Activated T-helper 1 cell treated with anti-CD3 and anti-CD28 coated beads, Interleukin-2, amount 50 U/mL, for 16 hours (primary cell): ENCODE results near the gene DAAM1.

Experiments used
- DNase-seq, 2 donors: peaks; one replicate each; pipeline ENCODE4 v3.0.0-alpha.2; 2020; ENCODE audit warnings: low read depth in 1 of 2, low spot score in 1 of 2

Gene DAAM1

GRCh38 chr14:59188461-59189090 is at the start of gene DAAM1:
DAAM1 (plus strand) TSS chr14:59188667; CDS start chr14:59263478, 74,811 bp downstream.
- DNase-seq: peak; percentile 88 to 92

DNA sequence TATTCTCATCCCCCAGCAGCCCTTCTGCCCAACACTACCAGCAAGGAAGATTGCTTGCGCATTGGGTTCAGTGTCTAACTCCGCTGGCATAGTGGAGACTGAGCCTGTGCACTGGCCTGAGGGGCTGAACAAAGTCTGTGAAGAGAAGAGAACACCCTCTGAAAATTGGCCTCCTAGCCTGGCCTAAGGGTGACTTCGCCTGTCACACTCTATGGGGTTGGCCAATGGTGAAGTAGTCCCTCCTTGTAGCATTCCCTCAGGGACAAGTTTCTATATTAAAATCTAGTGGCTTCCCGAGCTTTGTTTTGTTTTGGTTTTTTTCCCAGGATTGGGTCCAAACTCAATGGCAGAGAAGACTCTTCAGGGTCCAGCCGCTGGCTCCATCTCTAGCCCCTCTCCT is 49.1 kb upstream of the DAAM1 start:
- no peak for DNase-seq

- DNase-seq: no peak
These were observed 48.2 kb upstream of the DAAM1 start for GRCh38 chr14:59140106-59140843.

GRCh38 chr14:59146484-59146883 is 42.0 kb upstream of the DAAM1 start:
- no peak for DNase-seq

DNA sequence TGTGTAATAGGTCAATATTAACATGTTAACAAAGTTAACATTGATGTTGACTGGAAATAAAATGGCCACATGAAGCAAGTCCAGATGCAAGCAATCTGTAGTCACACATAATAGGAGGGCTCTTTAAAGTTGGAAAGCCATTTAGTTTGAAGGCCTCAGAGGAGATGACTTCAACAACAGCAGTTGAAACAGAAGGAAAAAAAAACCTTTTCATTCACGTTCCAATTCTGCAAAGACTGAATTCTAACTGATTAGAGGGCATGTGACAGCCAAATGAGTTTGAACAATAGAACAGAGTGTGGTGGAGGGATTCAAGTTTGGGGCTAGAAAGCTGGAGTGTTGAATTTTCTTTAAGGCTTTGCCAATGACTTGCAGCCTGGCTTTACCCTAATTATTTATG is 41.5 kb upstream of the DAAM1 start:
- DNase-seq: no peak

- DNase-seq: no peak
These were observed 40.0 kb upstream of the DAAM1 start for GRCh38 chr14:59148334-59148900.

DNA sequence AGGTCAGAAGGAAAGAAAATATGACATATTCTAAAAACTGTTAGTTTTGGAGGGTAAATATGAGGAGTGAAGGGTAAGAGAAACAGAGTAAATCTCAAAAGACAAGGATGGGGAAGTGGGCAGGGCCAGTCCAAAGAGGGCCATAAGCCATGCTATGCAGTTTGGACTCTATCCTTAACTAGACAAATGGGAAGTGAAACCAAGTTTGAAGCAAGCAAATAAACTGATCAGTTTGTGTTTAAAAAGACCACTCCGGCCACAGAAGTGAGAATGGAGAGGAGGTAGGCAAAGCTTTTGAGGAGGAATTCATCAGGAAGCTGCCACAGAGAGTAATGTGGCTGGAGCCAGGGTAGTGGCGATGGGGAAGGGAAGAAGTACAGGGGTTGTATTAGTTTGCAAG is 37.5 kb upstream of the DAAM1 start:
- DNase-seq: no peak

DNA sequence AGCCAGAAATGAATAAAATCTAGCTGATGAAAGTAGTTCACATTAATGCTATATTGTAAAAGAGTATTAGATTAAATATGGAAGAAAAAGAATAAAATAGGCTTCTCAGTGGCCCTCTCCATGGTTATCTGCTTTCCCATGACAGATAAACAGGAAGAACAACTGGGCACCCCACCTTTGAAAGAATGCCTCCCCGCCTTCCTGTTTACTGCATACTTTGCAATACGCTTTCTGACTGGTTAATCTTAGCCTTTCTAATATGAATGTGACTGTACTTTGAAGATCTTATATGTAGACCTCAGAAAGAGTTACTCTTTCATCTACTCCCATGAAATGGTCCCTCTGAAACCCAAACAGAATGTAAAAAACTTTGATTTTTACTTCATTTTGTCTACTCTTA is 34.1 kb upstream of the DAAM1 start:
- no peak for DNase-seq

DNA sequence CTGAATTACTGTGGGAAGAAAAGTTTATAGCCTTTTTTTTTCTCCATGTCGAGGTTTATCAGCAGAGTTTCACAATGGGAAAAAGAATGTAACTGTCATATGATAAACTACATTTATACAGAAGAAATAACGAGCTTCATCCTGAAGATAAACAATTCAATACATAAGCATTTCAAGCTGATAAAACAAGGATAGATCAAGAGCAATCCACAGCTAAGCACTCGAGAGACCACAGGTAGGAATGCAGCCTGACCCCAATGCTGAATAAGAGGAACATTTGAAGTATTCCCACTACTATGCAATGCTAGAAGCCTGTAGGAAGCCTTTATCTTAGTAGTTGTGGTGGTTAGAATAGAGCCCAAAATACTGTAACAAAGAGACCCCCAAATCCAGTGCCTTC is 32.6 kb upstream of the DAAM1 start:
- DNase-seq: no peak

GRCh38 chr14:59159169-59159568 is 29.3 kb upstream of the DAAM1 start:
- DNase-seq: no peak

- DNase-seq: no peak
These were observed 28.0 kb upstream of the DAAM1 start for GRCh38 chr14:59160506-59160905.

DNA sequence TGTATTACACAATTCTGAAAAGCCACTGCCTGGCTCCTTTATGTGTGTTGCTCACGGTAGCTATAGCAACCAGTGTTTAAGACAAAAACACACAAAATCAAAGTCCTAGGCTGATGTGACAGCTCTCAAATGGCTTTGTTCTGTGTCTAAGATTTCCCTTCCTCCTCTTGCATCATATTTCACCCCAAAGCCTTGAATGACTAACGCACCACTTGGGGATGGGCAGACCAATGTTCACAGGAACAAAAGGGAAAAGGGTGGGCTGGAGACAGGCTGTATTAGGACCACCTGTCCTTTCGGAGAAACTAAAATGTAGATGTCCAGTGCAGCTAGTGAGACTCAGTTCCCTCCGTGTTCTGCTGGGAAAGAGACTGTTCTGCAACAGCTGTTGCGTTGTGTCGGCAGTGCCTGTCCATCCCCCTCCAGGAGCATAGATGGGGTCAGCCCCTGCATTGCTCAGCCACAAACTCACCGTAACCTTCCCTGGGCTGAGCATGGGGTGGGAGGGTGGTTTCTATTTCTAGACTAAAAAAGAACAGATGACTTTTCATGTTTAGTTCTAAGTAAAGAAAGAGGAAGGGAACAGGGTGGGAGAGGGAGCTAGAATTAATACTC is 26.8 kb upstream of the DAAM1 start:
- no peak for DNase-seq

- DNase-seq: no peak
These were observed 22.2 kb upstream of the DAAM1 start for GRCh38 chr14:59166258-59166657.

DNA sequence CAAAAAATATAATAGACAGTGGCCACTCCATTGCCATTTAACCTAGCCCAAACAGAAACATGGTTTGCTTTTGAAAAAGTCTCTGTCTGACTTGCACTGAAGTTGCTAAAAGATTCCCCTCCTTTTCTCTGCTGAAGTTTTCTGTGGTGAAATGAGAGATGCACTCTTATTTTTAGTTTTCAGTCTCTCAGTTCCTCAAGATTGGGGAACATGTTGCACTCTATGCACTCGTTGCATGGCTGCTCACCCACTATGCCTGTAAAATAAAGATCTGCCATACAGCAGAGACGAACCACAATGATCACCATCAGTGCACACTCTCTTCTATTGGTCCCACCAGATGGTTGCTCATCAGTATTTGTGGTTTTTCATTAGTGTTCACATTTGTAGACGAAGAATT is 13.1 kb upstream of the DAAM1 start:
- DNase-seq: no peak

GRCh38 chr14:59176765-59177164 is 11.7 kb upstream of the DAAM1 start:
- no peak for DNase-seq

DNA sequence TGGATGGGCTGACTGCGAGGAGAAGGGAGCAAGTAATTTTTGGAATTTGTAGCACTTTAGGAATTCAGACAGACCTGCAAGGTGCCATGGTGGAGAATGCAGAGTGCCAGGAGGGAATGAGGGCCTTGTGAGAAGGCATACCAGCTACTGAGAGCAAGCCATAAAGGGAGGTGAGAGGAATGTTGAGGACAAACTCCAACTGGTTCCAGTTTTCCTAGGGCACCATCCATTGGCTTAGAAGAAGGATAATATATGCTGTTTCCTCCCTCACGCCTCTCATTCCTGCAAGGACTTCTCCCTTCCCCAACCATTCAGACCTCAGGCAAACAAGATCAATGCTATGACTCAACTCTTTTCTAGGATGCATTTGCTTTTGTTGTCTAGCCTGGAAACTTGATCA is 11.2 kb upstream of the DAAM1 start:
- DNase-seq: no peak

DNA sequence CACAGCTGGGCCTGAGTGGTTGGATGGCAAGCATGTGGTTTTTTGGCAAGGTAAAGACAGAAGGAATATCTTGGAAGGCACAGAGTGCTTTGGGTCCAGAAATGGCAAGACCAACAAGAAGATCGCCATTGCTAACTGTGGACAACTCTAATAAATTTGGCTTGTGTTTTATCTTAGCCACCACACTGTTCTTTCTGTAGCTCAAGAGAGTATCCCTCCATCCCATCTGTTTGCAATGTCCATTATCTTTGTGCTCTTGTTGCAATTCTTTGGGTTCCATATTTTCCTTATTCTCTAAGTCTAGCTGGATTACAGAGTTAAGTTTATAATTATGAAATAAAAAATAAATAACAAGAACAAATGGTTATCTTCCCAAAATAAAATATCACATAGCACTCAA is 6.7 kb upstream of the DAAM1 start:
- no peak for DNase-seq

GRCh38 chr14:59182641-59183040 is 5.8 kb upstream of the DAAM1 start:
- DNase-seq: no peak

DNA sequence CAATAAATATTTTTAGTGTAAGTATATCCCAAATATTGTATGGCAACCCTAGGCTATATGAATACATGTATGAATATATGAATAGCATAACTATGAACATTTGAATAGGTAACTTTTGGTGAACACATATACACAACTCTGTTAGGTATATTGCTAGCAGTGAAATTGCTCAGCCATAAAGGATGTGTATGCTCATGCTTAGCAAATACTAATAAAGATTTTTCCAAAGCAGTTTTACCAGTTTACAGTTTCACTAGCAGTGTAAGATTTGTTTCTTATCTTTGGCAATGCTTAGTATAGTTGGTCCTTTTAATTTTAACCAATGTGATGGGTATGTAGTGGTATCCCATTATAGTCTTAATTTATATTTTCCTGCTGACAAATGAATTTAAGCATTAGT is 5.3 kb upstream of the DAAM1 start:
- DNase-seq: no peak

GRCh38 chr14:59184396-59184795 is 4.1 kb upstream of the DAAM1 start:
- no peak for DNase-seq

DNA sequence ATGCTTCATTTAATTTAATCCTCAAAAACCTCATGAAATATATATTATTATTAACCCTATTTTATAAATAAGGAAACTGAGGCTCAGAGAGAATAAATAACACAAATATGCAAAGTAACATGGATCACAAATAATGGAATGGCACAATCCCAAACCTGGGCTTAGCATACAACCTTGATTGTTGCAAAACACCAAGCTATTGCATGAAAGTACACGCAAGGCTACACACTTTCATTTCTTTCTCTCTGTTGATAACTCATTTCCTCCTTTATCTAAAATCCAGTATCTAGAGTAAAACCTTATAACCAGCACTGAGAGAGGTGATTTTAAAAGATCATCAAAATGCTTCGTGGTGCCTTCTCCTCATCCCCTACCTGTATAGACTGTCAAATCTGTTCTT is 2.8 kb upstream of the DAAM1 start:
- no peak for DNase-seq

GRCh38 chr14:59186306-59186705 is 2.2 kb upstream of the DAAM1 start:
- no peak for DNase-seq
